HG03571 (cell line): ENCODE results near the gene RNF214.
"Not testable (repeated sequence)": the region's sequence is repeated elsewhere in the genome, so short reads cannot be mapped to it uniquely, and the experiment has no call there.

Experiments used
- ATAC-seq: cut with Tn5 transposase; IDR thresholded peaks from one replicate; pipeline ENCODE4 v1.9.1; 2021; ENCODE audit not compliant: unreplicated experiment

The RNF214 gene

GRCh38 chr11:117313091-117313490 is 80.6 kb downstream of the RNF214 start:
- ATAC-seq = no peak

GRCh38 chr11:117313828-117314768 is 81.6 kb downstream of the RNF214 start:
- ATAC-seq = no peak

GRCh38 chr11:117314840-117315239 is 82.4 kb downstream of the RNF214 start:
- no peak for ATAC-seq

DNA sequence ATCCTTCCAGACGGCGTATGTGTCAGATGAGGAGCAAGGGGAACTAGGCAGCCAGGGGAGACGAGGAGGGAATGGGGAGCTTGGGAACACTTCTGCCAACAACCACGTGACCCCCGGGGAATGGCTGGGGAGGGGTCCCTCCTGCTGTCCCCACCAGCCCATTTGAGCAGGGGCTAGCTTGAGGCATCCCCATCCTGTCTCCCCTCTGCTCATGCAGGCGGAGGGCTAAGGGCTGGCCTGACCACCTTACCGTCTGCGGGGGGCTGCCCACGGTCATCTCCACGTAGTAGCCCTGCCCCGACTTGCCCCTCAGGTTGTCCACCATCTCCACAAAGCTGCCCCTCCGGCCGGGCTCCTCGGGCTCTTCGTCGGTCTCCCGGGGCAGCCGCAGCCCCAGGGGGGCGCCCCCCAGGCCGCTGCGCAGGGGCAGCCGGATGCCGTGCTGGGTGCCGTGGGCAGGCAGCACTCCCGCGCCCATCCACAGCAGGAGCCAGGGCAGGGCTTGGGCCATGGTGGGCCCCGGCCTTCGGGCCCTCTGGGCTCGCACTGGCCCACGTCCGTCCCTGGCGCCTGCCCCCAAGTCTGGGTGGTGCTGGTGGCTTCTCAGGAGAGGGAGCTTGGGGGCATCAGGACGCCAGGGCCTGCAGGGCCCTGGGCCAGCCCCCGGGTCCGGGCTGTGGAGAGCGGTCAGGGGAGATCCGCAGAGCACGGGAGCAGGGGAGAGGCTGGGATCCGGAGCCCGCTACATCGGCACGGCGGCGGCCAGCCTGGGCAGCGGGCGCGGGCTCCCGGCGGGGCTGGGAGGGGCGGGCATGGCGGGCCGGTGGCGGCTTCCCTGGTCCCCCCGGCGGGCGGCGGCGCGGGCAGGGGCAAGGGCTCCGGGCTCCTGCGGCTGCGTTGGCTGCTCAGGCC is 83.1 kb downstream of the RNF214 start:
- ATAC-seq = no peak

GRCh38 chr11:117316197-117316961 is 83.9 kb downstream of the RNF214 start, which contains the start of gene BACE1:
Gene BACE1, minus strand, starts transcription at chr11:117316256. Its CDS starts 461 bp downstream, at chr11:117315795.
- ATAC-seq = no peak

- no peak for ATAC-seq
These were observed 86.3 kb downstream of the RNF214 start for GRCh38 chr11:117318738-117319137.

GRCh38 chr11:117319214-117319840 is 86.9 kb downstream of the RNF214 start:
- ATAC-seq = no peak

DNA sequence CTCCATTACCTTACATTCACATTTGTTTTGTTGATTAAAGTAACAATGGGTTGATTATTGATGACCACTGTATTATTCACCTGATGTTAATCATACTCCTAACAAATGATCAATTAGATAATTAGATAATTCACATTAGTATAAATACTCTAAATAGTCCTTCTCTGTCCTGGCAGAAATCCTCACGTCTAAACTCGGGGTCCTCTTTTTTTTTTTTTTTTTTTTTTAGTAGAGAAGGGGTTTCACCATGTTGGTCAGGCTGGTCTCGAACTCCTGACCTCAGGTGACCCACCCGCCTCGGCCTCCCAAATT is 94.7 kb downstream of the RNF214 start:
- ATAC-seq = not testable (repeated sequence)

GRCh38 chr11:117327567-117328374 is 95.3 kb downstream of the RNF214 start, which contains the start of gene CEP164:
Gene CEP164, plus strand, starts transcription at chr11:117327854. Its CDS starts 10,733 bp downstream, at chr11:117338587.
- ATAC-seq = peak; percentile 93

DNA sequence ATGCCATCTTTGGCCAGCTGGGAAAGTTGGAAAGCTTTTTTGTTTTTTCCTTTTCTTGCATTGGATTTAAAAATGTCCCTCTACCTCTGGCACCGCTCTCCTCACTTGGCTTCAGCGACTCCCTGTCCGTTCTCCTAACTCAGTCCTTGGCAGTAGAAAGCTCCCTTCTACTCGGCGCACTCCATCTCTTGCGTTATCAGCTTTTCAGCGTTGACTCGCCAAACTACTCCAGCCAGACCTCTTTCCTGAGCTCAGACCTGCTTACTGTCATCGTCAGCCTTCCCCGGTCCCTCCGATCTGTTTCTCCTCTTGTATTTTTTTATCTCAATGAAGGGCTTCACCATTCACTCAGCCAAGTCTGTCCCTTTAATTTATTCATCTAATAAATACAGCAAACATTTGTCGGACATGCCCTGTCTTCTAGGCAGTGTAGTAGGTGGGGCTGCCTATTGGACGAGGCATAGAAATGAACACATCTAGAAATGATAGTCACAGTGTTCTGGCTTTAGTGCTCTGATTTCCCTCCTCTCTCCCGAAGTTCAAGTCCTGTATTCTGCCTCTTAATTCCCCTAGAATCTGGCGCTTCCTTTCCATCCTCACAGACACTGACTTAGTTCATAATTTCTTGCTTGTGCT is 96.0 kb downstream of the RNF214 start:
- ATAC-seq = no peak

- ATAC-seq = no peak
These were observed 100.4 kb downstream of the RNF214 start for GRCh38 chr11:117332843-117333242.

- ATAC-seq = no peak
These were observed 101.4 kb downstream of the RNF214 start for GRCh38 chr11:117333917-117334316.

DNA sequence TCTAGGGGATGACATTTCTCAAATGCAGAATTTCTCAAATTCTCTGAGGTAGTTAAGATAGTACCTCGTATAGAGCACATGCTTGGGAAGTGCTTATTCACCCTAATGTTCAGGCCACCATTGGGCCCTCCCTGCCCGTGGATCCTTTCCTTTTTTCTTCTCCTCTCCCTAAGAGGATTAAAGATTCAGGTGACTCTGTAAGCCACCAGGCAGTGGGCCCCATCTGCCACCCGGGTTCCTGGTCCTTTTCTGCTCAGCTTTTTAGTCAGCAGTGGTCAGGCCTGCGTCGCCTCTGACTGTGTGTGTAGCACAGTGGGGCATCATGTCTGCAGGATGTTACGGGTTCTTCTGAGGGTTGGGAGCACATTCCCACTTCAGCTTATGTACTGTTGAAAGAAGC is 102.4 kb downstream of the RNF214 start:
- no peak for ATAC-seq

- no peak for ATAC-seq
These were observed 102.9 kb downstream of the RNF214 start for GRCh38 chr11:117335399-117335798.
